Activated naive CD8-positive, alpha-beta T cell treated with anti-CD3 and anti-CD28 coated beads, Interleukin-2, amount 10 ng/mL, durations not matched to agents 7 days and 5 days (primary cell): Measurements from ENCODE around the gene CEP63. TPM values are rescaled to one million over a fixed set of nuclear protein-coding genes. Genes with fewer than 3 reads are reported as not detected.
"Not testable (repeated sequence)": the region's sequence is repeated elsewhere in the genome, so short reads cannot be mapped to it uniquely, and the experiment has no call there.

Experiments
- ATAC-seq: fragments of 150-1000 bp; cut with Tn5 transposase; one replicate; pipeline ENCODE4 v1.10.0; 2021; ENCODE audit warnings: low read depth, moderate library complexity
- POLR2A ChIA-PET: fragments of 350-600 bp; sonication (Branson Sonifier 250); formaldehyde crosslinking; loops from one replicate; lab custom pipeline; 2021; ENCODE audit warnings: antibody characterized with exemption; lab: Charles Lee
- DNase-seq: peaks from one replicate; pipeline ENCODE4 v3.0.0; 2021
- H3K27ac Mint-ChIP-seq: one replicate; pipeline ENCODE4 v1.8.0; 2022; ENCODE audit warnings: mild to moderate bottlenecking, mixed read lengths
- H3K27me3 Mint-ChIP-seq: one replicate; pipeline ENCODE4 v1.8.0; 2022; ENCODE audit warnings: mild to moderate bottlenecking, moderate library complexity, mixed read lengths
- H3K36me3 Mint-ChIP-seq: one replicate; pipeline ENCODE4 v1.8.0; 2021; ENCODE audit warnings: mild to moderate bottlenecking, mixed read lengths
- H3K4me1 Mint-ChIP-seq: one replicate; pipeline ENCODE4 v1.8.0; 2021; ENCODE audit warnings: mixed read lengths
- H3K4me3 Mint-ChIP-seq: one replicate; pipeline ENCODE4 v1.8.0; 2022; ENCODE audit warnings: mild to moderate bottlenecking, moderate library complexity, mixed read lengths
- H3K9me3 Mint-ChIP-seq: one replicate; pipeline ENCODE4 v1.8.0; 2021; ENCODE audit warnings: mixed read lengths
- total RNA-seq, 2 experiments: library from RNA; stranded (reverse); gene quantifications; one replicate each; pipeline ENCODE4 v1.2.3, GENCODE V29; 2021

Gene CEP63
- total RNA-seq, 2 experiments from 2014 or later, result 25.2 to 26.3 TPM

- no peak overlapping the region for H3K27ac Mint-ChIP-seq
- no peak for DNase-seq
- POLR2A ChIA-PET, result no interaction called here
- peaks cover 3% of the 10 kb centered on the region for H3K9me3 Mint-ChIP-seq
- no peak overlapping the region for H3K4me3 Mint-ChIP-seq
- no peak for ATAC-seq
- H3K27me3 Mint-ChIP-seq, result peaks cover 4% of the 10 kb centered on the region
- H3K4me1 Mint-ChIP-seq, result peaks cover 2% of the 10 kb centered on the region
- H3K36me3 Mint-ChIP-seq, result peaks cover 5% of the 10 kb centered on the region
Measured at GRCh38 chr3:134576831-134577230, 91.0 kb downstream of the CEP63 start.

GRCh38 chr3:134579141-134579665, 93.3 kb downstream of the CEP63 start:
- Mint-ChIP-seq H3K9me3 (peaks cover 9% of the 10 kb centered on the region), H3K36me3 (peaks cover 5% of the 10 kb centered on the region), H3K27ac (no peak overlapping the region), H3K4me3 (no peak overlapping the region), H3K27me3 (peaks cover 2% of the 10 kb centered on the region), H3K4me1 (peaks cover 2% of the 10 kb centered on the region)
- ATAC-seq (no peak), DNase-seq (no peak)
- POLR2A ChIA-PET, result no interaction called here

- POLR2A ChIA-PET, result no interaction called here
- Mint-ChIP-seq H3K4me1 (no peaks in the 10 kb centered on the region), H3K27ac (no peak overlapping the region), H3K4me3 (no peak overlapping the region), H3K27me3 (peaks cover 9% of the 10 kb centered on the region), H3K36me3 (no peaks in the 10 kb centered on the region), H3K9me3 (no peaks in the 10 kb centered on the region)
- DNase-seq (no peak), ATAC-seq (no peak)
Measured at GRCh38 chr3:134590766-134591165, 104.9 kb downstream of the CEP63 start.

- Mint-ChIP-seq H3K27ac (no peak overlapping the region), H3K4me1 (no peaks in the 10 kb centered on the region), H3K4me3 (no peak overlapping the region), H3K36me3 (no peaks in the 10 kb centered on the region), H3K27me3 (peaks cover 9% of the 10 kb centered on the region), H3K9me3 (no peaks in the 10 kb centered on the region)
- no peak for DNase-seq
- POLR2A ChIA-PET, result no interaction called here
- no peak for ATAC-seq
Measured at GRCh38 chr3:134592806-134593205, 106.9 kb downstream of the CEP63 start.

- Mint-ChIP-seq H3K4me1 (peaks cover 3% of the 10 kb centered on the region), H3K4me3 (no peak overlapping the region), H3K9me3 (no peaks in the 10 kb centered on the region), H3K36me3 (no peaks in the 10 kb centered on the region), H3K27ac (no peak overlapping the region), H3K27me3 (peaks cover 7% of the 10 kb centered on the region)
- POLR2A ChIA-PET, result no interaction called here
- ATAC-seq (no peak), DNase-seq (no peak)
Measured at GRCh38 chr3:134594331-134594741, 108.5 kb downstream of the CEP63 start.

- POLR2A ChIA-PET, H3K27ac Mint-ChIP-seq, H3K4me3 Mint-ChIP-seq, H3K9me3 Mint-ChIP-seq, H3K36me3 Mint-ChIP-seq, H3K27me3 Mint-ChIP-seq, DNase-seq, ATAC-seq, H3K4me1 Mint-ChIP-seq: not testable (repeated sequence)
Measured at GRCh38 chr3:134594986-134595385, 109.1 kb downstream of the CEP63 start.

GRCh38 chr3:134597390-134597970, 111.6 kb downstream of the CEP63 start:
- DNase-seq, result no peak
- Mint-ChIP-seq H3K36me3 (no peaks in the 10 kb centered on the region), H3K4me3 (no peak overlapping the region), H3K27ac (no peak overlapping the region), H3K27me3 (peaks cover under 1% of the 10 kb centered on the region), H3K4me1 (peaks cover 9% of the 10 kb centered on the region), H3K9me3 (no peaks in the 10 kb centered on the region)
- POLR2A ChIA-PET, result no interaction called here
- no peak for ATAC-seq

GRCh38 chr3:134598763-134599545, 113.1 kb downstream of the CEP63 start:
- Mint-ChIP-seq H3K27me3 (no peaks in the 10 kb centered on the region), H3K27ac (no peak overlapping the region), H3K9me3 (no peaks in the 10 kb centered on the region), H3K36me3 (no peaks in the 10 kb centered on the region), H3K4me3 (no peak overlapping the region), H3K4me1 (peaks cover 9% of the 10 kb centered on the region)
- DNase-seq (no peak), ATAC-seq (no peak)
- POLR2A ChIA-PET, result no interaction called here

- DNase-seq, result no peak
- H3K36me3 Mint-ChIP-seq, result no peaks in the 10 kb centered on the region
- H3K4me1 Mint-ChIP-seq, result peaks cover 9% of the 10 kb centered on the region
- POLR2A ChIA-PET, result no interaction called here
- no peak for ATAC-seq
- no peak overlapping the region for H3K27ac Mint-ChIP-seq
- H3K4me3 Mint-ChIP-seq, result no peak overlapping the region
- H3K27me3 Mint-ChIP-seq, result no peaks in the 10 kb centered on the region
- no peaks in the 10 kb centered on the region for H3K9me3 Mint-ChIP-seq
Measured at GRCh38 chr3:134600206-134600605, 114.3 kb downstream of the CEP63 start.

GRCh38 chr3:134600685-134601463, 115.0 kb downstream of the CEP63 start:
- ATAC-seq (peak; percentile 78), DNase-seq (peak; percentile 82)
- H3K4me3 Mint-ChIP-seq, result peak overlapping the region; percentile 61
- no peaks in the 10 kb centered on the region for H3K36me3 Mint-ChIP-seq
- no peaks in the 10 kb centered on the region for H3K27me3 Mint-ChIP-seq
- POLR2A ChIA-PET, result no interaction called here
- H3K27ac Mint-ChIP-seq, result no peak overlapping the region
- H3K9me3 Mint-ChIP-seq, result no peaks in the 10 kb centered on the region
- H3K4me1 Mint-ChIP-seq, result peaks cover 9% of the 10 kb centered on the region

GRCh38 chr3:134601539-134602439, 115.9 kb downstream of the CEP63 start:
- no peaks in the 10 kb centered on the region for H3K36me3 Mint-ChIP-seq
- ATAC-seq, result no peak
- peaks cover 3% of the 10 kb centered on the region for H3K27me3 Mint-ChIP-seq
- no peak overlapping the region for H3K4me3 Mint-ChIP-seq
- H3K4me1 Mint-ChIP-seq, result peaks cover 9% of the 10 kb centered on the region
- POLR2A ChIA-PET, result no interaction called here
- no peaks in the 10 kb centered on the region for H3K9me3 Mint-ChIP-seq
- DNase-seq, result no peak
- H3K27ac Mint-ChIP-seq, result no peak overlapping the region

GRCh38 chr3:134602440-134602814, 116.6 kb downstream of the CEP63 start:
- ATAC-seq (no peak), DNase-seq (no peak)
- H3K36me3 Mint-ChIP-seq, result no peaks in the 10 kb centered on the region
- H3K4me3 Mint-ChIP-seq, result no peak overlapping the region
- H3K9me3 Mint-ChIP-seq, result no peaks in the 10 kb centered on the region
- POLR2A ChIA-PET, result no interaction called here
- peaks cover 9% of the 10 kb centered on the region for H3K4me1 Mint-ChIP-seq
- peaks cover 3% of the 10 kb centered on the region for H3K27me3 Mint-ChIP-seq
- no peak overlapping the region for H3K27ac Mint-ChIP-seq

- no peak overlapping the region for H3K4me3 Mint-ChIP-seq
- H3K36me3 Mint-ChIP-seq, result no peaks in the 10 kb centered on the region
- DNase-seq, result no peak
- POLR2A ChIA-PET, result no interaction called here
- no peak for ATAC-seq
- no peaks in the 10 kb centered on the region for H3K9me3 Mint-ChIP-seq
- H3K4me1 Mint-ChIP-seq, result peaks cover 7% of the 10 kb centered on the region
- H3K27me3 Mint-ChIP-seq, result peaks cover 3% of the 10 kb centered on the region
- no peak overlapping the region for H3K27ac Mint-ChIP-seq
Measured at GRCh38 chr3:134603480-134603879, 117.6 kb downstream of the CEP63 start.
